NCI-H1105 treated with DMSO at 0.1 percent for 48 hours (cell line): Measurements from ENCODE around the gene EIF4G3.
"Not testable (repeated sequence)": the region's sequence is repeated elsewhere in the genome, so short reads cannot be mapped to it uniquely, and the experiment has no call there.

Experiments used
- DNase-seq: peaks from one replicate; lab custom pipeline; 2025; lab: John Stamatoyannopoulos, UW

Gene EIF4G3

DNA sequence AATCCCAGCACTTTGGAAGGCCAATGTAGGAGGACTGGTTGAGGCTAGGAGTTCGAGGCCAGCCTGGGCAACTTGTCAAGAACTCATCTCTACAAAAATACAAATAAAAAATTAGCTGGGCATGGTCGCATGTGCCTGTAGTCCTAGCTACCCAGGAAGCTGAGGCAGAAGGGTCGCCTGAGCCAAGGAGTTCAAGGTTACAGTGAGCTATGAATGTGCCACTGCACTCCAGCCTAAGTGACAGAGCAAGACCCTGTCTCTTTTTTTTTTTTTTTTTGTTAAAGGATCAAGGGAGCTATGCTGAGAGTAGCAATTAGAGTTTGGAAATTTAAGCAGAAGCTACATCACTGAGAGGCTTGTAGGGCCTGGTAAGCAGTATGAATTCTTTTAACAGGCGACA, 70.9 kb downstream of the EIF4G3 start:
- no peak for DNase-seq

GRCh38 chr1:21104683-21105082, 72.0 kb downstream of the EIF4G3 start:
- DNase-seq: no peak

GRCh38 chr1:21100481-21100921, 76.2 kb downstream of the EIF4G3 start:
- DNase-seq: no peak

DNA sequence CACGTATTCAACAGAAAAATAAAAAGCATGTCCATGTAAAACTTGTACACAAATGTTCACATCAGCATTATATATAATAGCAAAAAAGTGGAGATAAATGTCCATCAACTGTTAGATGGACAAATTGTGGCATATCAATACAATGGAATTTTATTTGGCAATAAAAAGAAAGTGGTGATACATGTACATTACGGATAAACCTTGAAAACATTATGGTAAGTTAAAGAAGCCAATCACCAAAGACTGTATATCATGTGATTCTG, 76.9 kb downstream of the EIF4G3 start:
- no peak for DNase-seq

- DNase-seq: no peak
Measured at GRCh38 chr1:21099034-21099868, 77.4 kb downstream of the EIF4G3 start.

GRCh38 chr1:21098186-21098915, 78.3 kb downstream of the EIF4G3 start:
- DNase-seq: no peak

- DNase-seq: no peak
Measured at GRCh38 chr1:21097729-21098128, 79.0 kb downstream of the EIF4G3 start.

- DNase-seq: no peak
Measured at GRCh38 chr1:21095976-21096375, 80.7 kb downstream of the EIF4G3 start.

DNA sequence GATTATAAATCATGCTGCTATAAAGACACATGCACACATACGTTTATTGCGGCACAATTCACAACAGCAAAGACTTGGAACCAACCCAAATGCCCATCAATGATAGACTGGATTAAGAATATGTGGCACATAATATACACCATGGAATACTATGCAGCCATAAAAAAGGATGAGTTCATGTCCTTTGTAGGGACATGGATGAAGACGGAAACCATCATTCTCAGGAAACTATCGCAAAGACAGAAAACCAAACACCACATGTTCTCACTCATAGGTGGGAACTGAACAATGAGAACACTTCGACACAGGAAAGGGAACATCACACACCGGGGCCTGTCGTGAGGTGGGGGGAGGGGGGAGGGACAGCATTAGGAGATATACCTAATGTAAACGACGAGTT, 82.4 kb downstream of the EIF4G3 start:
- not testable (repeated sequence) for DNase-seq

- DNase-seq: not testable (repeated sequence)
Measured at GRCh38 chr1:21093271-21093958, 83.3 kb downstream of the EIF4G3 start.

GRCh38 chr1:21092545-21092944, 84.2 kb downstream of the EIF4G3 start:
- not testable (repeated sequence) for DNase-seq

DNA sequence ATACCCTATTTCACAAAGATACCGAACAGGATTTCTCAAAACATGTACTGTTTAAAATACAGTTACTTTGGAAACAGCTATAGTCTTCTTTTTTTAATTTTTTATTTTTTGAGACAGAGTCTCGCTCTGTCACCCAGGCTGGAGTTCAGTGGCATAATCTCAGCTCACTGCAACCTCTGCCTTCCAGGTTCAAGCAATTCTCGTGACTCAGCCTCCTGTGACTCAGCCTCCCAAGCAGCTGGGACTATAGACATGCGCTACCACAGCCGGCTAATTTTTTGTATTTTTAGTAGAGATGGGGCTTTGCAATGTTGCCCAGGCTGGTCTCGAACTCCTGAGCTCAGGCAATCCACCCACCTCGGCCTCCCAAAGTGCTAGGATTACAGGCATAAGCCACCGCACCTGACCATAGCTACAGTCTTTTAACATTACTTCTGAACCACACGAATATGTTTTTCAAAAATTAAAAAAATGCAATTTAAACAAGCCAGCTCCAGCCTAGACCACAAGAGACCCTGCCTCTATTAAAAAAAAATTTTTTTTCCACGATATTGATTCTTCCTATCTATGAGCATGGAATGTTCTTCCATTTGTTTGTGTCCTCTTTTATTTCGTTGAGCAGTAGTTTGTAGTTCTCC, 85.5 kb downstream of the EIF4G3 start:
- DNase-seq: not testable (repeated sequence)

GRCh38 chr1:21090463-21090862, 86.2 kb downstream of the EIF4G3 start:
- no peak for DNase-seq

DNA sequence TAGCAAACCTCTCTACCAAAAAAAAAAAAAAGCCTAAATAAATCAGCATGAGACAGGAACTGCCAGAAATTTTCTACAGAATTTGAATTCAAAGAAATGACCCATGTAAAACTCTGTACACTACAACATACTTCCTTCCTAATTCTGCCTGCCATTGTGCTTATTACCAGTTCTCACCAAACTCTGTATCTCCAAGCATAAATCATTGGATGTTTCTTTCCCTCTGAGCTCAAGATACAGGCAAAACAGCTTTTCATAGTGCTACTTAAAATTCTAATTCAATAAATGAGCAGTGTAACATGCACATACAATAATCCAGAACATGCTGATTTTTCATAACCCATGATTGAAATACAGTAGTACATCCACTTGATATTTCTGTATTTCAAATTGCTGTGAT, 87.0 kb downstream of the EIF4G3 start:
- DNase-seq: no peak

DNA sequence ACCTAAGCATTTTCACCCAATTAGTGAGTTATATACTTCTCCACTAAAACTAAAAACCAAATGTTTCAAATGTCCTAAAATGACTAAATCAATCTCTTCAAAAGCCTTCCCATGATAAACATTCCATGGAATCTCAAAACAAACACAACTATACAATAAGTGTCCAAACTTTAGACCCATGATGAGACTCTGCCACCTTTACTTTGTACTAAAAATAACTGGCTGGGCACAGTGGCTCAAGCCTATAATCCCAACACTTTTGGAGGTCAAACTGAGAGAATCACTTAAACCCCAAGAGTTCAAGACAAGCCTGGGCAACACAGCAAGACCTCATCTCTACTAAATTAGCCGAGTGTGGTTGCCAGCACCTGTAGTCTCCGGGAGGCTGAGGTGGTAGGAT, 87.4 kb downstream of the EIF4G3 start:
- DNase-seq: no peak

- no peak for DNase-seq
Measured at GRCh38 chr1:21084111-21084810, 92.4 kb downstream of the EIF4G3 start.

- no peak for DNase-seq
Measured at GRCh38 chr1:21082073-21082472, 94.6 kb downstream of the EIF4G3 start.

GRCh38 chr1:21077085-21077484, 99.6 kb downstream of the EIF4G3 start:
- DNase-seq: no peak

- DNase-seq: no peak
Measured at GRCh38 chr1:21072721-21073120, 104.0 kb downstream of the EIF4G3 start.

DNA sequence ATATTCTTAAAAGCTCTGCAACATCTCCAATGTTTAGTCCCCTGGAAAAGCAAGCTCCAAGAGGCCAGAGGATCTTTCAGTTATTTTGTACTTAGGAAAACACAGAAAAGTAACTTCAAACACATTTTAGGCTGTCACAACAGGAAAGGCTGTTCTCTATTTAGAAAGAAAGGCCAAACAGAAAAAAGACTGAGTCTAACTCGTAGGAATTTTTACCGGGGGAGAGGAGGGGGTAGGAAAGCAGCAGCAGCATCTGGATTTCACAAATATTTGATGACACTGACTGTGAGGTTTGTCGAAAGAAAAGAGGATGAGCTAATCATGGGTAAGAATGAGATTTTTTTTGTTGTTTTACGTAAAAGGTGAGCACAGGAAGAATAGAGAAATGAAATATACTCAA, 107.1 kb downstream of the EIF4G3 start:
- no peak for DNase-seq

GRCh38 chr1:21068937-21069336, 107.8 kb downstream of the EIF4G3 start:
- DNase-seq: no peak
